GM12864 (cell line): Measurements from ENCODE around the gene MOV10L1.

Source experiments
- DNase-seq: peaks from one replicate; pipeline ENCODE4 v3.0.0-alpha.2; 2011; ENCODE audit warnings: low read depth
- H3K4me3 ChIP-seq: 2 replicates; pipeline ENCODE4 v1.5.1; 2011; ENCODE audit warnings: mild to moderate bottlenecking, low read depth, low read length, control low read depth
- CTCF ChIP-seq: IDR thresholded peaks from 2 replicates; pipeline ENCODE4 v1.5.1; 2011; ENCODE audit warnings: low read depth, mild to moderate bottlenecking, moderate library complexity, low read length, control low read depth, inconsistent platforms; ENCODE audit errors: missing control alignments

MOV10L1 gene

GRCh38 chr22:50053861-50054260 is 35.9 kb upstream of the MOV10L1 start:
- no peak overlapping the region for H3K4me3 ChIP-seq
- no peak for DNase-seq
- no peak for TF ChIP-seq CTCF

- no peak overlapping the region for H3K4me3 ChIP-seq
- peak; percentile 5 for DNase-seq
- no peak for TF ChIP-seq CTCF
Measured at GRCh38 chr22:50056214-50056972, 33.4 kb upstream of the MOV10L1 start.

- H3K4me3 ChIP-seq = no peak overlapping the region
- TF ChIP-seq CTCF = no peak
- DNase-seq = no peak
Measured at GRCh38 chr22:50057278-50058060, 32.3 kb upstream of the MOV10L1 start.

GRCh38 chr22:50058061-50058905 is 31.5 kb upstream of the MOV10L1 start, which contains the start of gene TTLL8:
TTLL8 (minus strand) TSS chr22:50058298.
- TF ChIP-seq CTCF = no peak
- no peak for DNase-seq
- H3K4me3 ChIP-seq = no peak within 1 kb of the TSS

- DNase-seq = no peak
Measured at GRCh38 chr22:50058906-50059880, 30.6 kb upstream of the MOV10L1 start.

More at GRCh38 chr22:50058906-50059880, 30.6 kb upstream of the MOV10L1 start:
- H3K4me3 ChIP-seq = no peak overlapping the region
- TF ChIP-seq CTCF = no peak
